Inflammatory macrophage (primary cell): ENCODE data around the gene LDLRAD4.

Experiments used
- DNase-seq, 2 donors: peaks; one replicate each; pipeline ENCODE4 v3.0.0-alpha.2; 2020 to 2022
- total RNA-seq, 18 experiments: gene quantifications; one replicate each; lab custom pipeline; 2026; ENCODE audit warnings: mixed read lengths in 6 of 18, inconsistent platforms in 2 of 18; lab: John Stamatoyannopoulos, UW

Gene LDLRAD4
- total RNA-seq = 8.0 to 110 (median 45.7) reads per million in 18 experiments

- DNase-seq = peak; percentile 20 to 38
These were observed at the start of gene LDLRAD4 for GRCh38 chr18:13218368-13218991. TSS of gene LDLRAD4 (plus strand) at chr18:13218760.

GRCh38 chr18:13173578-13174145 lies 44.9 kb upstream of the LDLRAD4 start:
- no peak for DNase-seq

- DNase-seq = no peak
These were observed 43.3 kb upstream of the LDLRAD4 start for GRCh38 chr18:13175266-13175665.

- DNase-seq = no peak
These were observed 42.8 kb upstream of the LDLRAD4 start for GRCh38 chr18:13175754-13176210.

- DNase-seq = no peak
These were observed 41.7 kb upstream of the LDLRAD4 start for GRCh38 chr18:13176847-13177246.

- DNase-seq = no peak
These were observed 40.4 kb upstream of the LDLRAD4 start for GRCh38 chr18:13178197-13178596.

- DNase-seq = no peak
These were observed 39.6 kb upstream of the LDLRAD4 start for GRCh38 chr18:13178976-13179375.

- no peak for DNase-seq
These were observed 38.9 kb upstream of the LDLRAD4 start for GRCh38 chr18:13179566-13180113.

- DNase-seq = no peak
These were observed 37.8 kb upstream of the LDLRAD4 start for GRCh38 chr18:13180614-13181375.

GRCh38 chr18:13181765-13182164 lies 36.8 kb upstream of the LDLRAD4 start:
- DNase-seq = no peak

- DNase-seq = no peak
These were observed 35.2 kb upstream of the LDLRAD4 start for GRCh38 chr18:13183359-13183758.

- no peak for DNase-seq
These were observed 34.8 kb upstream of the LDLRAD4 start for GRCh38 chr18:13183790-13184189.

- no peak for DNase-seq
These were observed 34.2 kb upstream of the LDLRAD4 start for GRCh38 chr18:13184396-13184795.

- DNase-seq = no peak
These were observed 32.8 kb upstream of the LDLRAD4 start for GRCh38 chr18:13185675-13186198.

GRCh38 chr18:13186687-13187086 lies 31.9 kb upstream of the LDLRAD4 start:
- DNase-seq = no peak

- DNase-seq = no peak
These were observed 31.1 kb upstream of the LDLRAD4 start for GRCh38 chr18:13187498-13187897.

GRCh38 chr18:13191031-13191430 lies 27.5 kb upstream of the LDLRAD4 start:
- no peak for DNase-seq

GRCh38 chr18:13191779-13192178 lies 26.8 kb upstream of the LDLRAD4 start:
- DNase-seq = no peak

GRCh38 chr18:13192970-13193369 lies 25.6 kb upstream of the LDLRAD4 start:
- no peak for DNase-seq

GRCh38 chr18:13194239-13194638 lies 24.3 kb upstream of the LDLRAD4 start:
- no peak for DNase-seq

- DNase-seq = no peak
These were observed 19.9 kb upstream of the LDLRAD4 start for GRCh38 chr18:13198701-13199100.

- DNase-seq = no peak
These were observed 19.4 kb upstream of the LDLRAD4 start for GRCh38 chr18:13199169-13199568.

GRCh38 chr18:13201292-13201691 lies 17.3 kb upstream of the LDLRAD4 start:
- no peak for DNase-seq
